ENCODE data around the gene CDC42EP3. TPM values are rescaled to one million over a fixed set of nuclear protein-coding genes. Genes with fewer than 3 reads are reported as not detected.
A peak's percentile ranks its signal among the peaks of the same experiment; 100 is the strongest.

Gene CDC42EP3
- total RNA-seq, 4 donors from 2014 or later, result 9.0 to 38.0 (median 23.5) TPM

GRCh38 chr2:37639631-37640030, 31.8 kb downstream of the CDC42EP3 start:
- no peak overlapping the region for H3K27ac ChIP-seq
- WGBS, result 88% methylated on average over 3 of the region's 3 CpGs
- DNase-seq (ENCODE audit: low spot score in 2 of 2), result no peak

GRCh38 chr2:37638973-37639372, 32.5 kb downstream of the CDC42EP3 start:
- no peak overlapping the region for H3K27ac ChIP-seq
- TF ChIP-seq POLR2AphosphoS5 (IDR thresholded peaks at IDR 0.05), result no peak
- no peak for TF ChIP-seq POLR2A (IDR thresholded peaks at IDR 0.05)
- TF ChIP-seq CTCF (IDR thresholded peaks at IDR 0.05), result no peak
- TF ChIP-seq EP300 (IDR thresholded peaks at IDR 0.05), result no peak
- peaks cover 13% of the 10 kb centered on the region for H3K4me1 ChIP-seq
- 91% methylated on average over 3 of the region's 3 CpGs for WGBS
- H3K36me3 ChIP-seq, result no peaks in the 10 kb centered on the region
- no peaks in the 10 kb centered on the region for H3K27me3 ChIP-seq
- H3K9me3 ChIP-seq, result no peaks in the 10 kb centered on the region
- H3K4me3 ChIP-seq, result no peak overlapping the region
- DNase-seq (ENCODE audit: low spot score in 2 of 2), result no peak

More at GRCh38 chr2:37639631-37640030, 31.8 kb downstream of the CDC42EP3 start:
- Histone ChIP-seq H3K9me3 (no peaks in the 10 kb centered on the region), H3K4me3 (no peak overlapping the region), H3K36me3 (no peaks in the 10 kb centered on the region), H3K27me3 (no peaks in the 10 kb centered on the region), H3K4me1 (peaks cover 13% of the 10 kb centered on the region)
- TF ChIP-seq POLR2A (IDR thresholded peaks at IDR 0.05) (no peak), EP300 (IDR thresholded peaks at IDR 0.05) (no peak), CTCF (IDR thresholded peaks at IDR 0.05) (no peak), POLR2AphosphoS5 (IDR thresholded peaks at IDR 0.05) (no peak)

- TF ChIP-seq CTCF (IDR thresholded peaks at IDR 0.05) (no peak), POLR2A (IDR thresholded peaks at IDR 0.05) (no peak), POLR2AphosphoS5 (IDR thresholded peaks at IDR 0.05) (no peak)
- no peak overlapping the region for H3K27ac ChIP-seq
- WGBS, result 0% methylated on average over 2 of the region's 2 CpGs
- no peak overlapping the region for H3K4me3 ChIP-seq
- DNase-seq (ENCODE audit: low spot score in 2 of 2), result no peak
- H3K27me3 ChIP-seq, result no peaks in the 10 kb centered on the region
- H3K4me1 ChIP-seq, result peaks cover 13% of the 10 kb centered on the region
- H3K36me3 ChIP-seq, result no peaks in the 10 kb centered on the region
- no peaks in the 10 kb centered on the region for H3K9me3 ChIP-seq
Measured at GRCh38 chr2:37637985-37638384, 33.5 kb downstream of the CDC42EP3 start.

GRCh38 chr2:37637190-37637860, 34.1 kb downstream of the CDC42EP3 start:
- Histone ChIP-seq H3K4me1 (peaks cover 13% of the 10 kb centered on the region), H3K4me3 (no peak overlapping the region), H3K9me3 (no peaks in the 10 kb centered on the region), H3K36me3 (no peaks in the 10 kb centered on the region), H3K27ac (no peak overlapping the region), H3K27me3 (no peaks in the 10 kb centered on the region)
- no peak for DNase-seq (ENCODE audit: low spot score in 2 of 2)
- WGBS, result 69% methylated on average over 5 of the region's 5 CpGs
- TF ChIP-seq POLR2A (IDR thresholded peaks at IDR 0.05) (no peak), POLR2AphosphoS5 (IDR thresholded peaks at IDR 0.05) (no peak), CTCF (IDR thresholded peaks at IDR 0.05) (no peak), EP300 (IDR thresholded peaks at IDR 0.05) (no peak)

GRCh38 chr2:37636381-37637066, 34.9 kb downstream of the CDC42EP3 start:
- H3K4me3 ChIP-seq, result no peak overlapping the region
- 98% methylated on average over 4 of the region's 4 CpGs for WGBS
- H3K27ac ChIP-seq, result peak overlapping the region; percentile 21
- no peaks in the 10 kb centered on the region for H3K9me3 ChIP-seq
- TF ChIP-seq CTCF (IDR thresholded peaks at IDR 0.05) (no peak), POLR2AphosphoS5 (IDR thresholded peaks at IDR 0.05) (no peak), POLR2A (IDR thresholded peaks at IDR 0.05) (no peak), EP300 (IDR thresholded peaks at IDR 0.05) (no peak)
- no peaks in the 10 kb centered on the region for H3K27me3 ChIP-seq
- DNase-seq (ENCODE audit: low spot score in 2 of 2), result no peak
- peaks cover 13% of the 10 kb centered on the region for H3K4me1 ChIP-seq
- H3K36me3 ChIP-seq, result no peaks in the 10 kb centered on the region
